NCI-H226 (cell line): ENCODE results near the gene FAT2.

Experiments used
- DNase-seq: peaks from one replicate; pipeline ENCODE4 v3.0.0-alpha.2; 2015

FAT2 gene, protein sequence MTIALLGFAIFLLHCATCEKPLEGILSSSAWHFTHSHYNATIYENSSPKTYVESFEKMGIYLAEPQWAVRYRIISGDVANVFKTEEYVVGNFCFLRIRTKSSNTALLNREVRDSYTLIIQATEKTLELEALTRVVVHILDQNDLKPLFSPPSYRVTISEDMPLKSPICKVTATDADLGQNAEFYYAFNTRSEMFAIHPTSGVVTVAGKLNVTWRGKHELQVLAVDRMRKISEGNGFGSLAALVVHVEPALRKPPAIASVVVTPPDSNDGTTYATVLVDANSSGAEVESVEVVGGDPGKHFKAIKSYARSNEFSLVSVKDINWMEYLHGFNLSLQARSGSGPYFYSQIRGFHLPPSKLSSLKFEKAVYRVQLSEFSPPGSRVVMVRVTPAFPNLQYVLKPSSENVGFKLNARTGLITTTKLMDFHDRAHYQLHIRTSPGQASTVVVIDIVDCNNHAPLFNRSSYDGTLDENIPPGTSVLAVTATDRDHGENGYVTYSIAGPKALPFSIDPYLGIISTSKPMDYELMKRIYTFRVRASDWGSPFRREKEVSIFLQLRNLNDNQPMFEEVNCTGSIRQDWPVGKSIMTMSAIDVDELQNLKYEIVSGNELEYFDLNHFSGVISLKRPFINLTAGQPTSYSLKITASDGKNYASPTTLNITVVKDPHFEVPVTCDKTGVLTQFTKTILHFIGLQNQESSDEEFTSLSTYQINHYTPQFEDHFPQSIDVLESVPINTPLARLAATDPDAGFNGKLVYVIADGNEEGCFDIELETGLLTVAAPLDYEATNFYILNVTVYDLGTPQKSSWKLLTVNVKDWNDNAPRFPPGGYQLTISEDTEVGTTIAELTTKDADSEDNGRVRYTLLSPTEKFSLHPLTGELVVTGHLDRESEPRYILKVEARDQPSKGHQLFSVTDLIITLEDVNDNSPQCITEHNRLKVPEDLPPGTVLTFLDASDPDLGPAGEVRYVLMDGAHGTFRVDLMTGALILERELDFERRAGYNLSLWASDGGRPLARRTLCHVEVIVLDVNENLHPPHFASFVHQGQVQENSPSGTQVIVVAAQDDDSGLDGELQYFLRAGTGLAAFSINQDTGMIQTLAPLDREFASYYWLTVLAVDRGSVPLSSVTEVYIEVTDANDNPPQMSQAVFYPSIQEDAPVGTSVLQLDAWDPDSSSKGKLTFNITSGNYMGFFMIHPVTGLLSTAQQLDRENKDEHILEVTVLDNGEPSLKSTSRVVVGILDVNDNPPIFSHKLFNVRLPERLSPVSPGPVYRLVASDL (N-terminal part only)

DNA sequence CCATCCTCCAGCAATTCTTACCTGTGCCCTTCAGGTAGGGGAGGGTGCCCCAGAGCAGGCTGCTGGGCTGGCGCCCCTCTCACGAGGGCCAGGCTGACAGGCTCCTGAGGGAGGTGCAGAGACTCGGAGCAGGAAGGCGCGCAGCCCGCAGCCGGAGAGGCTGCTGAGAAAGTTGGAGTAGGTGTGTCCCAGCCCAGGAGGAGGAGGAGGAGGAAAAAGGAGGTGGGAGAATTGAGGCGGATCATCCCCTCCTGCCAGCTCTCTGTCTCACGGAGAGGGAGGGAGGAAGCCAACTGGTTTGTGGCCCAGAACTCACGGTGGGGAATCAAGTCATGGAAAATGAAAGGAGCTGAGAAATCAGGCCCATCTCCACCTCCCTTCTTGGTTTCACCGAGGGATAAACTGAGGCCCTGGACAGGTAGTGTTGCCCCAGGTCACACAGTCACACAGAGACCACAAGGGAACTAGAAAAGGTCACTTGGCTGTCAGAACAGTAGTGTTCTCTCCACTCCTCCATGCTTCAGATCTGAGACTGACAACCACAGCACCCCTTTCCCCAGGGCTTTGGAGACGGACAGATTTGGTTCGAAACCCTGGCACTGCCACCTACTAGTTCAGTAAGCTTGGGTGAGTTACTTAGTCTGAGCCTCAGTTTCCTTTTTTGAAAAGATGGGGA lies at the start of gene FAT2:
Gene FAT2 (minus strand): TSS at position 188 of the 676 bp plus-strand sequence. CDS start 22,400 bp downstream, outside the sequence.
- DNase-seq = no peak

DNA sequence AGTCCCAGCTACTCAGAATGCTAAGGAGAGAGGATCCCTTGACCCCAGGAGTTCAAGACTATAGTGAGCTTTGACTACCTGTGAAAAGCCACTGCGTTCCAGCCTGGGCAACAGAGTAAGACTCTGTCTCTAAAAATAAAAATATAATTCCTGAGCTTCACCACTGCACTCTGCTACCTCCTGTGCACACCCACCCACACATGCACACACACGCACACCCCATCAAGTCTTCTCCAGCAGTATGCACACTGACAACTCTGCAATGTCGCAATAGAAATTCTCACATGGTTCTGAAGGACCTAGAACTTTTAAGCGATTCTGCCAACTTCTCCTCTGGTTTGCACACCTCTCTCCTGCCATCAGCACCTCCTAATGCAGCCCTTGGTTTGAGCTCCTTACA lies 47.5 kb upstream of the FAT2 start:
- no peak for DNase-seq

DNA sequence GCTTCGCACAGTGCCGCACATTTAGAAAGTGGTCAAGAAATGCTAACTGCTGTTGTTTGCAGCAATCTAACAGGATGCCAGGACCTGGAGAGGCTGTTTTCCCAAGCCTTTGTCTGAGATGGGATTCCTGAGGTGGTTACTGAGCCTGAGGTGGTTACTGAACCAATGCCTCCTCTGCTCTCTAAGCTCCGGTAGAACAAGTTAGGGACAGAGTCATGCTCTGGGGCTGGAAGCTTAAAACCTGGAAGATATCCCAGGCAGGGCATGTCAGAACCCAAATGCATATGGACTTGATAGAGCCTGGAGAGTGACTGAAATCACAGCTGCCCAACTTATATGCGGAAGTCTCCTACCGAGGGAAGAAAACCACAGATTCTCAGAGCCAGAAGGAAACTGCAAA lies 46.5 kb upstream of the FAT2 start:
- no peak for DNase-seq

DNA sequence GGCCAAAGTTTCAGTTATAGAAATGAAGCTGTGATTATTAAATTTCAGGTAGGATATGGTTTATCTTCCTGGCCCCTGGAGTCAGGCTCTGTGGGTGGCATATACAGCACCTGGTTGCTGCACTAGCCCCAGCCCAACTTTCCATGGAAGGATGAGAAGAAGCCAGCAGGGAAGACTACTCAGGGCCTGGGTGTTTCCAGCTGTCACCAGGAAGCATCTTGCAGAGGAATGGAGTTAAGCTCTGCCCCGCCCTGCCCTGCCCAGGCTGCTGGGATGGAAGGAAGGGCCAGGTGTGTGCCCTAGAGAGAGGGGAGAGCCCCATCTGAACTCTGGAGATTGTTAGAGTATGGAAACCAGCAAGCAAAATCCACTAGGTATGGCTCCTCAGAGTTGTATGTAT lies 42.8 kb upstream of the FAT2 start:
- no peak for DNase-seq

DNA sequence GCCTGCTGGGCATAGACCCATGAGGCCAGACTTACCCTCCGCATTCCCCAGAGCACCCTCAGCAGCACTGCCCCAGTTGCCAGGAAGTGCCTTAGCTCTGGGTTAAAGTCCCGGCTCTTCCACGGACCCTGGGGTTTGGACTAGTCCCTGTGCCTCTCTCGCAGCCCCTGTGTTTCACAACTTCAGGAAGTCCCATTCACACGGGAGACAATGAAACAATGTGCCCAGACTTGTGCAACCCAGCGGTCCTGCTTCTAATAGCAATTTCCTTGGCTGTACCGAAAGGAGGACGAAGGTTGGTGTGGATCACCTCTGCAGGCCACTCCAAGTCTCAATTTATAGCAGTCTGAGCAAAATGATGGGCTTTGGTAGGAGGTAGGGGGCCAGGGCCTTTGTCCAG lies 41.8 kb upstream of the FAT2 start:
- no peak for DNase-seq

DNA sequence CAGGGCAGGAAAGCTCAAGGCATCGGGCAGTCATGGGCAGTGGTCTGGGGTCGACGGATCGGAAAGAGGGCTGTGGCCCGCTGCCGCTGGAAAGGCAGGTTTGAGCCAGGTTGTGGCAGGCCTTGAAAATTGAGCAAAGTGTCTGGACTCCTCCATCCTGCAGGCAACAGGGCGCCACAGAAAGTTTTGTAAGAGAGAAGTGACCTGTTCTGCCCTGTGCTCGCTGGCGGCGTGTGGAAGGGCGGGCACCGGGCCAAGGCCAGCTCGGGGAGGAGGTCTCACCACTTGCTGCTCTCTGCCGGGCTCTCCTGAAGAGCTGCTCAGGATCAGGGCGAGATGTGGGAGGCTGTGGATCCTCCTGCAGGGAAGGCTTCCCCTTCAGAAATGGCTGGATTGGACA lies 41.4 kb upstream of the FAT2 start:
- DNase-seq = no peak

DNA sequence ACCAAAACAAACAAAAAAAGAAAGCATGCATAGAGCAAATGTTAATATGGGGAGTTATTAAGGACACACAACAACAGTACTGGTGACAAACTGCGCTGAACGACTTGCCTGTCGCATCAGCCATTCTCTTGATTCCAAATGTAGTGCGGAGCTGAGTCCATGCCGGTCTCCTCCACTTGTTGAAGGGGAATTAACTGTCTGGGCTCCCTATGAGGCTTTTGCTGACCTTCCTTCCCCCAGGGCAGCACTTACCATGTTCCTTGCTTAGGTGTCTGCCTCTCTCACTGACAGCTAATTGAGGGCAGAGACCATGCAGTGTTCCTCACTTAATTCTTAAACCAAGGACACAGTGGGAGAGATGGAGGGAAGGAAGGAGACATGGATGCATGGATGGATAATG lies 40.8 kb upstream of the FAT2 start:
- DNase-seq = no peak

DNA sequence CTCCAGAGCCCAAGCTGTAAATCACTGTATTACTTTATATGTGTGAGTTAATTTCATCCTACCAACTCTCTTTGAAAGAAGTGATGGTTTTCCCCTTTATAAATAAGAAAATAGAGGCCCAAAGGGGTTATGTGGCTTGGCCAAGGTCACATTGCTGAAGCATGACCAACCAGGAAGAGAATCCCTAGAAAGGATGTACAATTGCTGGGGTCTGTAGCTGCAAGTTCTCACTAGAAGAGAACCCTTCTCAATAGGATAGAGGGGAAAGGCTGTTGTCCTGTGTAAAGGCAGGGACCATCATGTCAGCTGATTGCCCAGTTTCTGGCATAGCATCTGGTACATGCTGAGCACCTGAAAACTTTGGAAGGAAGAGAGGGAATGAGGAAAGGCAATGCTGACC lies 39.0 kb upstream of the FAT2 start:
- no peak for DNase-seq

DNA sequence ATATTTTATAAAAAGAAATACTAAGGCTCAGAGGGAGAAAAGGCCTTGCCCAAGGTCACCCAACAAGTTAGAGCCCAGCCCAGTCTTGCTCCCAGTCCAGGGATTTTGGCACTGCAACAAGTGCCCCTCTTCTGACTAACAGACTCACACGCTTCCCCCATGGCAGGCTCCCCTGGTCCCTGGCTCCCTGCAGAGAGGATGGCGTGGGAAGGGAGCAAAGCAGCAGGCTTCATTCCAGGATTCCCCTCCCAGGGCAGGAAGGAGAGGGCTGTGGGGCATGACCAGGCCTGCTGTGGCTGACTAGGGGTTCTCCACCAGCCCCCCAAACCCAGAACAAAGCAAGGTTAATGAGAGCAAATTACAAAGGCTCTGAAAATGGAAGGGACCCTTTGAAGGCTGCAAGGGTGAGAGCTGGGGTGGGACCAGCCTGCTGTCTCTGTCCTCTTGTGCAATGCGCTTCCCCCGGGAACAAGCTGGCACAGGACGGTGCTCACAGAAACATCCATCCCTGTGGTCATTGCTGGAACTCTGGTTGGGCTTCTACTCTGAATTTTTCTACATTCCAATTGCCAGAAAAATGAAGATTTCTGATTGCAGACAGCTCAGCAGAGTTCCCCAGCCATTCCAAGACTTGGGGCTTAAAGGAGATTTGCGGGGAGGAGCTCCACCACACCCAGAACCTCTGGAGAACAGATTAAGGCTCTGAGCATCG lies 37.1 kb upstream of the FAT2 start:
- no peak for DNase-seq

DNA sequence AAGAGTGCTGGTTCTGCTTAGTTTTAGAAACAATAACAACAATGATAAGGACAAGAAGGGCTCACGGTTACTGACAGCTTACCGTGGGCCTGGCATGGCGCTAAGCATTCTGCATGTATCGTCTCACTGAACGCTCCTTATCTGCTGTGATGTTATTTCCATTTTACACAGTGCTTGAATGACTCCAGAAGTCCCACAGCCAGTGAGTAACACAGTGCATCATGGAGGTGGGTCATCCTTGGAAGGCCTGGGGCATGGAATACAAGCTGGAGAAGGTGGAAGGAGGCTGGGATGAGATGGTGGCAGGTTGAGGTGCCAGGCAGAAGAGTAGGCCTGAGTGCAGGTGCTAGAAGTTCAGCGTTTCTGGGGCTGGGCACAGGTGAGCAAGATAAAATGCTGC lies 36.5 kb upstream of the FAT2 start:
- DNase-seq = no peak

DNA sequence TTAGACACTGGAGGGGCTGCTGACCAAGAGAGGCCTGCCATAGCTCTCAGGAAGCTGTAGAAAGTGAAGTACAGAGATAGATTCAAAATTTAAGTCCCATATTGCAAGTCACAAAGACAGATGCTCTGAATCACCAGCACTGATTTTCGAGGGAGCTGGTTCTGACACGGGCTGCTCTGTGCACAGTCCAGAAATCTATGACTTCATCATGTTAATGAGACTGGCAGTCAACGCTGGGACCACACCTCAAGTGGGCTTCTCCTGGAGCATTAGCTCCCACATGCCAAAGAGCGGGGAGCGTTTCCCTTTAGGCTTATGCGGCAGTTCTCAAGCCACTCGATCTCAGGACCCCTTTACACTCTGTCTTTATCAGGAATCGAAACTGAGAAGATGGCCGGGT lies 34.2 kb upstream of the FAT2 start:
- DNase-seq = no peak

DNA sequence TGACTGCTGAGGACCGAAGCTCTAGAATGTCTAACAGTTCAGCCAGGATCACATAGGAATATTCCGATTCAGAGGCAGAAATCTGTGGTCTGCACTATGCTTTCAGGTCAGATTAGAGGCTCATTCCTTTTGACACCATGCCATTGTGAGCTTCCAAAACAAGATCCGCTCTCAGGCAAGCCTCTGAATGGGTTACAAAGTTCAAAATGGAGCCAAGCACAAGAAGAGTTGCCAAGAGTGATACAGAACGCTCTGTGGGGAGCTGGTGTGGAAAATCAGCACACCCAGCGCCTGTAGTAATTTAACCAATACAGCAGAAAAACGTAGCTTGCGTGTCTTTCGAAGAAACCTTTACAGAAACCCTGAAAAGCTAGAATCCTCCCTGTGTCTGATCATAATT lies 33.3 kb upstream of the FAT2 start:
- no peak for DNase-seq

DNA sequence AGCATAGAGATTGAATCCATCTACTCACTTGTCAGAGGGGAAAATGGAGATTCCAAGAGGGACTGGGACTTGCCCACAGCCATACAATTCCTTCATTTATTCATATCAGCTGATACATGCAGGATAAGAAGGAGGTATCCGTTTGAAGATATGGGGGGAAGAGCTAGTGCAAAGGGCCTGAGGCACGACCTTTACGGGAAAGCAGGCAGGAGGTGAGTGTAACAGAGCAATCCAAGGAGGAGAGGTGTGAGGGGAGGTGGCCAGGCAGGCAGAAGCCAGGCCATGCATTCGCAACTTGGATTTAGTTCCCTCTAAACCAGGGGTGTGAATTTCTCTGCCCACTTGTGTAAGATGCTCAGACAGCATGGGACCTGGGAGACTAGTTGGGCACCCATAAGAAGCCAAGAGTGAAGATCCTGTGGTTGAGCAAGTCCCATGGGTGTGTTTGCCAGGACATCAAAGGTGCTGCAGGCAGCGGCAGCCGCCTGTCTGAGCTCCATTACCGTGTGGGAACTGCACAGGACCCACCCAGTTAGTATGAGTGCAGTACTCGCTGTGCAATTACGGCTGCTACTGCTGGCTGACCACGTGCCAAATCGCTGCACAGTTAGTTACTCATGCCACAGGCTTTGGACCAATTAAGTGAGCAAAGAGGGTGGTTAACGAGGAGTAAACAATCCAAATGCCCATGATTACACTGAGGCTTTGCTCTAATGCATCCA lies 31.4 kb upstream of the FAT2 start:
- no peak for DNase-seq

DNA sequence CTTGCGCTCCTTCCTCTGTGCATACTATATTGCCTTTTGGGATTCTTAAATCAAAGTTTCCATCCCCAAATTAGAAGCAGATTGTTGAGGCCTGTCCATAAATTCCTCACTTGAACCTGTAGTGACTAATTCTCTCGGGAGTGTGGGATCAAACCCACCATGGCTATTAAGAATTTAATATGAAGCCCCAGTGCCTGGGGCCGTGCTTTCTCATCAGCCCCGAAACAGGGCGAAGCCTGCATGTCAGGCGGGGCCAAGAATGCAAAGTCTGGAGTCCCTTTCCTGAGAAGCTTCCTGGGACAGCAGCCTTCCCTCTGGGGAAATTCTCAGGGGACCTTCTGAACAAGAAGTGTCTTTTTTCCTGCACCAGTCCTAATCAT lies 29.3 kb upstream of the FAT2 start:
- DNase-seq = no peak

DNA sequence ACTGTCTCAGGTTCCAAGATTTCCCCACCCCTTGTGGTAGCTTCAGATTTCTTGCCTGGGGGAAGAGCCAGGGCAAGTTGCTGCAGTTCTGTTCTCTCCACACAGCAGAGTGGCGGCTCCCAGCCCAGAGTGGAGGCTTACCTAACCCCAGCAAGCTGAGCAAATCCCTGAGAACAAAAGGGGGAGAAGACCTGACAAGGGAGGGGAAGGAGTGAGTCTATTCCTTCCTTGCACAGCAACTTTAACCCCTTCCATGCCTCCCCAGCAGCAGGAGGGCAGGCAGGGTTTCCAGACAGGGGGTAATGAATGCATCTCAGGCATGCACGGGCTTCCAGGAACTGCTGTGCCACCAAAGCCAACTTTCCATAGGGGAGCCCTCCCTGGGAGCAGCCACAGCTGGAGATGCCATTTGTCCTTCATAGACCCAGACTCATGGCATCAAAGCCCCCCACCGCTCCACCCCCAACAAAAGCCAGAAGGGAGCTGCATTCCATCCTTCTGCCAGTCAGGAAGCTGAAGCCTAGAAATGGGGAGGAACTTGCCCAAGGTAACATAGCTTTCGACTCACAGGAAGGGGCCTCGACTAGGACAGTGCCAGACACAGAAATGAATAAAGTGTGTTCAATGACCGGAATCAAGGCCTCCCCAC lies 28.8 kb upstream of the FAT2 start:
- peak; percentile 21 for DNase-seq

DNA sequence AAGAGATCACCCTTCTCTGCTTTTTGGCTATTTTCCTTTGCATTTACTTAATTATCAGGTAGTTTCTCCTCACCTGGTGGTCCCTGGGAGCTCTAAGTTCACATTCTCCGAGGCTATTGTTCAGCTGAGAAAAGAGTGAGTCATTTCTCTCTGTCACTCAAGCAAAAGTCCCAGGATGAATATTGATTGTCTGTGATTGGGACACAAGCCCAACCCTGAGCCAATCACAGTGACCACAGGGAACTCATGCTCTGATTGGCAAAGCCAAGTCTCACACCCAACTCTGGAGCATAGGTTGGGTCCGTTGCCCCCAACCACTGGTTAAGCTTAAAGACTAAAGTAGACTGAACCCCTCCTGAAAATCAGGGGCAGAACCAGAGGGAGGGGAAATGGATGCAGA lies 27.8 kb upstream of the FAT2 start:
- DNase-seq = no peak

DNA sequence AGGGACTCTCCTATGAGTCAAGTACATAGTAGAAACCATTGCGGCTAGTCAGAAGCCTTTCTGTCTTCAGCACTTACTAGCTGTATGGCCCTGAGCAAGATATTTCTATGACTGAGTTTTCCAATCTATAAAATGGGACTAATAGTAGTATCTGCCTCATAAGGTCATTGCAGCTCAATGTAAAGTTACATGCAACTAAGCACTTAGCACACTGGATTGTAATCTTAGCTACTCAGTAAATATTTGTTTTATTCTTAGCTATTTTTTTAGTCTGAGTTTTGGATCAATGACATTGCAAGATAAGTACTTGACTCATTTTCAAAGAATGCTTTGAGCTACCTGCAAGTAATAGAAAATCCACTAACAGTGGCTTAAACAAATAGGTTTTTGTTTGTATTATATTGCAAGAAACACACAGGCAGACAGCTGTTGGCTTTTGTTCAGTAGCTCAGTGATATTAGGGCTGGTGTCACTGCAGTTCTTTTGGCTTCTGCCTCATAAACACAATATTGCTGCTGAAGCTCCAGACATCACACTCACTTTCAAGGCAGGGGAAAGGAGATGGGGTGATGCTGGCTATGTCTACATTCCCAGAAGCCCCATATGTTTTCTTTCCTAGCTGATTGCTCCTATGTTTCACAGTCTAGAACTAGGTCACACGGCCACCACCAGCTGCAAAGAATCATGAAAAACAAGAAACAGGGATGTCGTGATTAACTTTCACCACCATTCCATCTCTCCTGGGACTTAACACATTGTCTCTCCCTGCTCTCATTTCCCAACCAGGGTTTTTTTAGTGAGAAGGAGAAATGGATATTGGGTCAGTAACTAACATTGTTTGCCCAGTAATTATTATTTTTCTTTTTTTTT lies 26.9 kb upstream of the FAT2 start:
- no peak for DNase-seq

DNA sequence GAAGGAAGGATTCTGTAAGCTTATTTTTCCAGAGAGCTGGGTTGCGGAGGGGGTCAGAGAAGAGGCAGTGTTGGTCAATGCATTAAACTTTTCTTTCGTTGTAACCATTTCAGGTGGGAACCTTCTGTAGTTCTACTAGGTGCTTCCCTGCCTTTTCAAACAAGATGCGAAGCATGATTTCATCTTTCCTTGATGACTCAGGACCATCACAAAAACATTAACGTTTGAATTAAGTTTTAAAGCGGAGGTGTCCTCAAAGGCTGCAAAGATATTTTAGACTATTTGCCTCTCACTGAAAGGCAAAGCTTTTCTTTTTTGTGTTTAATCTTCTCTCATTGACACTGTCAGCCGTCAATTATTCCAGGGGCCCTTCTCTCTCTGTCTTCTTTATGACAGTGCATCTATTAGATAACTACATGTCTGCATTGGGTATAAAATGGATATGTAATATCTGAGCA lies 26.3 kb upstream of the FAT2 start:
- no peak for DNase-seq

DNA sequence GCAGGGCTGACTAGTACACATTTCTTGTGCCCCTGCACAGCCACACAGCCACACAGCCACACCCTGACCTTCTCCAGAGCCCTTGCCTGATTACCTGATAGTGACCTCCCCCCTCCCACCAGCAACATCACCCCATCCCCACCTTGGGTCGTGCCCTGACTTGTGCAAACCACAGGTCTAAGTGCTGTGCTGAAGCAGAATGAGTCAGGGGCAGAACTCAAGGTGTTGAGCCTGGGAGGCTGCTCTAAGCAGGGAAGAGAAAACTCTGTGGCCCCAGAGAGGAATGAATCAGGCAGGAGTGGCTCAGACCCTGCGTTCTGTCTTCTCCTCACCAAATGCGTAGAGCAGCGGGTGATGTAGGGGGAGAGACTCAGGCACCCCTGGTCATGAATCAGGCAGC lies 24.3 kb upstream of the FAT2 start:
- peak; percentile 32 for DNase-seq

DNA sequence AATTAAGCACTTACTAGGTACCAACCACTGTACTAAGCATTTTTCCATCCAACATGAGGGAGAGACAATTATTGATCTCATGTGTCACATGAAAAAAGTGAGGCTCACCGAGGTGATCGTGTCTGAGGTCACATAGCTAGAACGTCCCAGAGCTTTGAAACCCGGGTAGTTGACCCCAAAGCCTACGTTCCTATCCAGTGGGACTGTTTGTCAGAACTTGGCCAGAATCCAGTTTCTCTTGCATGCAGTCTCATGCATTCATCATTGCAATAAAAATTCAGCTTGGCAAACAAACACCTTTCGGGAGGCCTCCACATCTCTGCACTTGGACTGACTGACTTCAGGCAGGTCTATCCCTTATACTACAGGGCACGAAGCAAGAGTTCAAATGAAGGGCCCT lies 23.4 kb upstream of the FAT2 start:
- no peak for DNase-seq
